Body of pancreas (tissue), 4 donors: Measurements from ENCODE around the gene CCNB2. TPM values are rescaled to one million over a fixed set of nuclear protein-coding genes. Genes with fewer than 3 reads are reported as not detected.

Experiments
- ATAC-seq: fragments of 150-250 bp; one replicate; pipeline ENCODE4 v1.9.1; 2016
- DNase-seq, 4 donors: peaks; one replicate each; pipeline ENCODE4 v3.0.0-alpha.2; 2019
- H3K27ac ChIP-seq, 4 donors: fragments of 200-600 bp; sonication (generic); 1 replicate in 3 of 4; 2 replicates in 1 of 4; pipeline versions ENCODE4 v1.5.1 to v1.6.1; 2016 to 2019; ENCODE audit warnings: mild to moderate bottlenecking in 1 of 4, mixed read lengths in 1 of 4, moderate library complexity in 1 of 4
- H3K27me3 ChIP-seq, 2 donors: fragments of 200-600 bp; sonication (generic); one replicate each; pipeline ENCODE4 v1.6.0; 2016; ENCODE audit warnings: mild to moderate bottlenecking in 1 of 2
- H3K36me3 ChIP-seq, 2 donors: fragments of 200-600 bp; sonication (generic); replicated peaks in 1 of 2; 2 replicates each; pipeline ENCODE4 v1.5.1; 2016; ENCODE audit warnings: low read depth in 2 of 2; ENCODE audit not compliant: insufficient read depth in 1 of 2
- H3K4me1 ChIP-seq: fragments of 200-600 bp; sonication (generic); one replicate; pipeline ENCODE4 v1.6.0; 2016
- H3K4me3 ChIP-seq, 2 donors: fragments of 200-600 bp; sonication (generic); 1 replicate in 1 of 2; 2 replicates in 1 of 2; pipeline ENCODE4 v1.5.1; 2016 to 2019
- H3K9me3 ChIP-seq, 3 donors: fragments of 200-600 bp; sonication (generic); 1 replicate in 2 of 3; 2 replicates in 1 of 3; pipeline ENCODE4 v1.5.1; 2016
- POLR2A ChIP-seq, 3 donors: fragments of 450-650 bp; IDR thresholded peaks; one replicate each; pipeline ENCODE4 v1.6.1; 2016; ENCODE audit warnings: antibody characterized with exemption in 3 of 3, mild to moderate bottlenecking in 2 of 3
- WGBS, 2 donors: methylation state at CpG; one replicate each; pipeline ENCODE4 v1.1.5; 2017; 5-methylcytosine and 5-hydroxymethylcytosine counted together
- intact Hi-C: fragments of 100-400 bp; cut with DNase I; formaldehyde crosslinking; loops from one replicate; pipeline ENCODE4 v1.15.1; 2023
- total RNA-seq, 2 donors: library from RNA; depleted of rRNA; stranded (reverse); fragments of >200 nt; gene quantifications; one replicate each; pipeline ENCODE4 v1.1.0, GENCODE V29; 2016
- TF ChIP-seq, protein P1 (sequence below), 7 experiments: fragments of 450-650 bp in 4 of 7; fragments of 200-600 bp in 3 of 7; sonication (generic) in 3 of 7; IDR thresholded peaks; one replicate each; pipeline ENCODE4 v1.5.1; 2016 to 2019; ENCODE audit warnings: antibody characterized with exemption in 7 of 7

CCNB2 gene
- total RNA-seq, 2 donors from 2014 or later = 0.26 TPM; not detected in 1

DNA sequence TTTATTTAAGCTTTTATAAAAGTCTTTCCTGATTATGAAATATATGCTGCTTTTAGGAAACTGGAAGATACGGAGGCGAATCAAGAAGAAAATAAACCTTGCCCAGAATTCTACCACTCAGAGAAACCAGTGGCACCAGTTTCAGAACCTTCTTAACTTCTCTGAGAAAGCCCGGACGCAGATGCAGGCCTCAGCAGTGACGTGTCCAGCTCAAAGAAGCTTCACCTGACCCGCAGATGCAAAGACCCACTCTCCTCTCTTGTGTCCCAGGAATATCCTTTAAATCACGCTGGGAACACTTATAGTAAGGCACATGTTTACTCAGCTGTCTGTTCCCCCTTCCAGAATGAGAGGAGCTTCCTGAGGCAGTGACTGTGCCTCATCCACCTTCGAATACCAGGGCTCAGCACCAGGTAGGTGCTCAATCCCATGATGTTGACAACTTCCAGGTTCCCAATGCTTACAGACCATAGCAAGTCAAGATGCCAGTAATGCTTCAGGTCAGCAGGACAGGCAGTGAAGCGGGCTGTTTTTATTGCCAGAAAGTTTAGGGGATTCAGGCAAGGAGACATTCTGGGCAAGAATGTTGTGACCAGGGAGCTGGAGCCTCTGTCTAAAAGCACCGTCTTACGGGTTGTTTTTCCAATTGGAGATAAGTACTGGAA, 61.8 kb downstream of the CCNB2 start:
- WGBS, 2 donors = 61 to 65% methylated on average over 11 of the region's 11 CpGs

DNA sequence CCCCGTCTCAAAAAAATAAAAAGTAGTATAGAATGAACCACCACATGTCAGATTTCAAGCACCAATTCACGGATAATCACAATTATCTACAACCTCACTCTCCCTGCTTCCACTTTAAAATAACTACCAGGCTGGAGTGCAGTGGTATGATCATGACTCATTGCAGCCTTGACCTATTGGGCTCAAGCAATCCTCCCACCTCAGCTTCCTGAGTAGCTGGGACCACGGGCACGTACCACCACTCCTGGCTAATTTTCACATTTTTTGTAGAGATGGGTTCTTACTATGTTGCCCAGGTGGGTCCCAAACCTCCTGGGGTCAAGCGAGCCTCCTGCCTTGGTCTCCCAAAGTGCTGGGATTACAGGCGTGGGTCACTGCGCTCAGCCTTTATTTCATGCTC, 63.6 kb downstream of the CCNB2 start:
- Histone ChIP-seq H3K4me3 (no peak overlapping the region), H3K9me3 (no peaks in the 10 kb centered on the region), H3K36me3 (no peaks in the 10 kb centered on the region), H3K27me3 (no peaks in the 10 kb centered on the region), H3K4me1 (peaks cover 32% of the 10 kb centered on the region), H3K27ac (no peak overlapping the region)
- ATAC-seq (no peak), DNase-seq (no peak)
- 81 to 84% methylated on average over 7 of the region's 7 CpGs for WGBS, 2 donors
- no peak for TF ChIP-seq POLR2A (IDR thresholded peaks at IDR 0.05)
- TF ChIP-seq, protein P1, sequence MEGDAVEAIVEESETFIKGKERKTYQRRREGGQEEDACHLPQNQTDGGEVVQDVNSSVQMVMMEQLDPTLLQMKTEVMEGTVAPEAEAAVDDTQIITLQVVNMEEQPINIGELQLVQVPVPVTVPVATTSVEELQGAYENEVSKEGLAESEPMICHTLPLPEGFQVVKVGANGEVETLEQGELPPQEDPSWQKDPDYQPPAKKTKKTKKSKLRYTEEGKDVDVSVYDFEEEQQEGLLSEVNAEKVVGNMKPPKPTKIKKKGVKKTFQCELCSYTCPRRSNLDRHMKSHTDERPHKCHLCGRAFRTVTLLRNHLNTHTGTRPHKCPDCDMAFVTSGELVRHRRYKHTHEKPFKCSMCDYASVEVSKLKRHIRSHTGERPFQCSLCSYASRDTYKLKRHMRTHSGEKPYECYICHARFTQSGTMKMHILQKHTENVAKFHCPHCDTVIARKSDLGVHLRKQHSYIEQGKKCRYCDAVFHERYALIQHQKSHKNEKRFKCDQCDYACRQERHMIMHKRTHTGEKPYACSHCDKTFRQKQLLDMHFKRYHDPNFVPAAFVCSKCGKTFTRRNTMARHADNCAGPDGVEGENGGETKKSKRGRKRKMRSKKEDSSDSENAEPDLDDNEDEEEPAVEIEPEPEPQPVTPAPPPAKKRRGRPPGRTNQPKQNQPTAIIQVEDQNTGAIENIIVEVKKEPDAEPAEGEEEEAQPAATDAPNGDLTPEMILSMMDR (IDR thresholded peaks at IDR 0.05) = no peak
- intact Hi-C loops = no loop called here

More for the DNA sequence above, 61.8 kb downstream of the CCNB2 start:
- Histone ChIP-seq H3K27me3 (no peaks in the 10 kb centered on the region), H3K27ac (peak overlapping the region in 2 of 4 donors; percentile 27 to 40), H3K4me1 (peaks cover 32% of the 10 kb centered on the region), H3K9me3 (no peaks in the 10 kb centered on the region), H3K4me3 (no peak overlapping the region), H3K36me3 (no peaks in the 10 kb centered on the region)
- DNase-seq (peak in 2 of 4 donors; percentile 10 to 39), ATAC-seq (no peak)
- no peak for TF ChIP-seq POLR2A (IDR thresholded peaks at IDR 0.05)
- TF ChIP-seq, protein P1 (IDR thresholded peaks at IDR 0.05) = no peak
- intact Hi-C loops = no loop called here

DNA sequence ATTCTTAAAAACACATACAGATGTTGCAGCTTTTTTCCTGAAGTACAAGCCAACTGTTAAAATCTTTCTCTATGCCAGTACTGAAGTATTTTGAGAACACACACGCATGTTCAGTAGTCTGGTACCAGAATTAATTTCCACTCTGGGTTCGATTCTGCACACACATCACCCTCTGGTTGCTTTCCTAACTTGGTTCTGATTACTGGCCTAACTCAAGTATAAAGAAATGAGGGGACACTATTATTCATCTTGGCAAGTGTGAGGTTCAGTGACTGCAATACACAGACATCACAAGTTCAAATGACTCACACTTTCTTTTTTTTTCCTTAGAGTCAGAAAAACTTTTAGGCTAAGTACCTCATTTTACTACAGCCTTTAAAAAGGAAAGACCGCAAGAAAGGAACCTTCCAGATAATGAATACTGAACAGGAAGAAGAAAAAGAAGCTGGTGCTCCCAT, 64.3 kb downstream of the CCNB2 start:
- Histone ChIP-seq H3K9me3 (no peaks in the 10 kb centered on the region), H3K36me3 (no peaks in the 10 kb centered on the region), H3K27me3 (no peaks in the 10 kb centered on the region), H3K27ac (peak overlapping the region in 3 of 4 donors; percentile 43 to 68 (median 65)), H3K4me3 (no peak overlapping the region), H3K4me1 (peaks cover 32% of the 10 kb centered on the region)
- TF ChIP-seq, protein P1 (IDR thresholded peaks at IDR 0.05) = no peak
- no peak for TF ChIP-seq POLR2A (IDR thresholded peaks at IDR 0.05)
- ATAC-seq (no peak), DNase-seq (no peak)
- 79 to 91% methylated on average over 3 of the region's 3 CpGs for WGBS, 2 donors
- intact Hi-C loops = no loop called here

DNA sequence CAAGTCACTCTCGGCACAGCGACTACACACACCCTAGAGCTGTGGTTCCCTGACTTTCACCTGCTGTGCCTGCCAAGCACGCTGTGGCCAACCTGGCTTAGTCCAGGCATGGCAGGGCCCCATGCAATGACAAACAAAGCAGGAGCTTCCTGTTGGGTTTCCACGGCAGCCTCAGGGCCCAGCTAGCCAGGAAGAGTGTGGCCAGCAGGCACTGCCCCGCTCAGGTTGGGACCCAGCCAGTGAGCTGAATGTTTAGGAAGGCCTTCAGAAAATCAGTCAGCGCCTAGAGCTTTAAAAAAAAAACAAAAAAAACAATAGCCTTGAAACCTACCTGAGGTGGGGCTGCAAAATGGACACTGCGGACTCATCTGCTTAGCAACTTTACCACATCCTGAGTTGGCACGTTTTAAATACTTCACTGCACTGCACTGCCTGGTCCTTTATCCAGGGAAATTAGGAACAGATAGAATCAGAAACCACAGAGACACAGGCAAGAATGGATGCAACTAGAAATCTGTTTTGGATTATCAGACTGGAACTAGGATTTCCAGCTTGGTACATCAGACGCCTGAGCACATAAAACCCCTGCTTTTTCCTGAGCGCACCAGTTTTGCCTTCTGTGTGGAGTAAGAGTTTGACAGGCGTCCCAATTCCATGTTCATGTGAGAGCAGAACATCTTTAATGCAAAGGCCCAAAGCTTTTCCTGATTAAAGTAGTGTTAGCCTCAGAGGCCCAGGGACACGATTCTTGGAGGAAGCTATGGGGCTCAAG, 65.5 kb downstream of the CCNB2 start:
- no peaks in the 10 kb centered on the region for H3K9me3 ChIP-seq
- H3K36me3 ChIP-seq = no peaks in the 10 kb centered on the region
- peak overlapping the region; percentile 43 to 70 (median 66) for H3K27ac ChIP-seq
- peak; percentile 73 to 93 (median 88) for DNase-seq
- 49 to 61% methylated on average over 11 to 12 of the region's 12 CpGs for WGBS, 2 donors
- peaks cover 30% of the 10 kb centered on the region for H3K4me1 ChIP-seq
- intact Hi-C loops = no loop called here
- ATAC-seq = peak; percentile 84
- H3K4me3 ChIP-seq = no peak overlapping the region
- peak in 2 of 3 donors; percentile 20 to 25 for TF ChIP-seq POLR2A (IDR thresholded peaks at IDR 0.05)
- TF ChIP-seq, protein P1 (IDR thresholded peaks at IDR 0.05) = no peak
- no peaks in the 10 kb centered on the region for H3K27me3 ChIP-seq
